NOMO-1 treated with DMSO at 0.1 percent for 48 hours (cell line): Measurements from ENCODE around the gene TVP23A.
A peak's percentile ranks its signal among the peaks of the same experiment; 100 is the strongest.
"Not testable (repeated sequence)": the region's sequence is repeated elsewhere in the genome, so short reads cannot be mapped to it uniquely, and the experiment has no call there.

ENCODE experiments used
- DNase-seq: peaks from one replicate; lab custom pipeline; 2025; ENCODE audit not compliant: unreplicated experiment; lab: John Stamatoyannopoulos, UW

The TVP23A gene

DNA sequence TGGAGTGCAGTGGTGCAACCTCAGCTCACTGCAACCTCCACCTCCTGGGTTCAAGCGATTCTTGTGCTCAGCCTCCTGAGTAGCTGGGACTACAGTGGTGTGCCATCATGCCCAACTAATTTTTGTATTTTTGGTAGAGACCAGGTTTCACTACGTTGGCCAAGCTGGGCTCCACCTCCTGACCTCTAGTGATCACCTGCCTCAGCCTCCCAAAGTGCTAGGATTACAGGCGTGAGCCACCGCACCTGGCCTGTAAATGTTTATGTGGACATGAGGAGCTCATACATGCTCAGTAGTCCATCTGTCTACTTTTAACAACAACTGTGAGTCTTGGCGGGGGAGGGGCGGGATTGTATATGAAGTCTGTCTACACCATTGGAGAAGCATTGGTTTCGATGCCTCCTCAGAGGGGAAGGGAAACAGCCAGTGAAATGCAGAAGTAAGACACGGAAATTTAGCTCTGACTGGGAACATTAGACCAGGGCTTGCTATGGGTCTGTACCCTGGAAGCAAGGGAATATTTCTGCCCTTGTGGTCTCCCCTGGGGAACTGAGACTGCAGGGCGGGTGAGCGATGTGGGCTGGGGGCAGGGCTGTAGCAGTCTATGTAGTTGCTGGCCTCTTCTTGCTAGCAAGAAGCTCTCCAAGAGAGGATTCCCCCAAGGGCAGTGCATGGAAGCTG, 65.6 kb downstream of the TVP23A start:
- DNase-seq, result peak; percentile 99

DNA sequence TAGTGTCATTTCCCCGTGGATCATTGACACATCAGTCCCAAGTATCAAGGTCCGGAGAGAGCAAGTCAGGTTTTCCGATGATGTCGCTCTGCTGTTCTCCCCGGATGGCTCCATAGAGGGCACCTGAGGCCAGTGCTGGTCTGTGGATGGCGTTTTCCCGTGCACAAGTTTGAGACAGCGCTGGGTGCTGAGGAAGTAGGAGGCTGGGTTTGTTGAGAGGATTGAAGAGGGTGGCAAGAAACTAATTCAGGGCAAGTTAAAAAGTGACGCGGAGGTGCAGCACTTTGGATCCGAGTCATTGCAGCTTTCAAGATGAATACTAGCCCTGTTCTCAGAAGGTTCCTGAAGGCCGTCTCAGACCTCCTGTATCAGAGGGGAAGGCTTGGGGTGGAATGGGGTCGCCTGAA, 67.3 kb downstream of the TVP23A start:
- DNase-seq, result no peak

DNA sequence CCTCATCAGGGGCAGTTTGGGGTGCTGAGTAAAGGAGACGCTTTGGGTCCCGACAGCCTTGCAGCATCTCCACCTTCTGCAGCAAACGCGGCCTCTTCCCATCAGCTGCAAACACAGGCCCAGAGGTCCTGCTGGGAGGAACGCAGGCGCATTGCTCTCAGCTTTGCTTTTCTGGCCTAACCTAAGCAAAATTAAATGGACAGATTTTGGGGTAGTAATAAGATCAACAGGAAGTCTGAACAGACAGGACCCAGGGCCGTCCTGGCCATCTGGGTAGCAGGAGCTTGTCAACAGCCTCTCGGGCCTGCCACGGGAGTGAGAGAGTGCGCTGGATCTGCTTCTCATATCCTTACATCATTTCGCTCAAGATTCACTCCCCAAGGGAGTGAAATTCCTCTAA, 67.8 kb downstream of the TVP23A start:
- DNase-seq, result no peak

GRCh38 chr16:10745841-10746240, 72.8 kb downstream of the TVP23A start:
- no peak for DNase-seq

GRCh38 chr16:10744370-10745030, 74.1 kb downstream of the TVP23A start:
- no peak for DNase-seq

DNA sequence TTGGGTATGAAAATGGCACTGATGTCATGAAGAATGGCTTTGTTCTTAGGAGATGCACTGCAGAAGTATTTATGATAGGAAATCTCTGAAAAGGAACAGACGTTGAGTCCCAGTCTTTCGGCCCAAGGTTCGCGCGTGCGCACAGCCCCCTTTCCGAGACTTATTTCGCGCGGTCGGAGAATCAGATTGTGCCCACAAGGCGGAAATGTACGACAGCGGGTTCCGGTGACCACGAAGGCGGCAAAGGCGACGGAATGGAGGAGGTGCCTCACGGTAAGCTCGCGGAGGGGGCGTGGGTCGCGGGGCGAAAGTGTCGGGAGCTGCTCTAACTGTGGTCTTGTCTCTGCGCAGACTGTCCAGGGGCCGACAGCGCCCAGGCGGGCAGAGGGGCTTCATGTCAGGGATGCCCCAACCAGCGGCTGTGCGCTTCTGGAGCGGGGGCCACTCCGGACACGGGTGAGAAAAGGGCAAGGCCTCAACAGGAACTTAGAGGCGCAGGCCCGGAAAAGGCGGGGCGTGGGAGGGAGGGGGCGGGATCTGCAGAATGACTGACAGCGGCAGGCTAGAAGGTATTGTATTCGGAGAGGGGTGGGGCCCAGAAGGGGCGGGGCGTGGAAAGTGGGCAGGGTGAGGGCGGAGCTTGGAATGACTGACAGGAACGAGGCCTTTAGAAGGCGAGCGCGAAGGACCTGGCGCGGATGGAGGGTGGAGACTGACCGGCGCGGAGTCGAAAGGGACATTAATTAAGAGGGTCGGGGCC, 74.8 kb downstream of the TVP23A start, which contains the start of gene NUBP1:
Gene NUBP1, plus strand, starts transcription at position 233 of the 760 bp plus-strand sequence. Its CDS starts 22 bp downstream, at position 255.
- peak; percentile 92 for DNase-seq

DNA sequence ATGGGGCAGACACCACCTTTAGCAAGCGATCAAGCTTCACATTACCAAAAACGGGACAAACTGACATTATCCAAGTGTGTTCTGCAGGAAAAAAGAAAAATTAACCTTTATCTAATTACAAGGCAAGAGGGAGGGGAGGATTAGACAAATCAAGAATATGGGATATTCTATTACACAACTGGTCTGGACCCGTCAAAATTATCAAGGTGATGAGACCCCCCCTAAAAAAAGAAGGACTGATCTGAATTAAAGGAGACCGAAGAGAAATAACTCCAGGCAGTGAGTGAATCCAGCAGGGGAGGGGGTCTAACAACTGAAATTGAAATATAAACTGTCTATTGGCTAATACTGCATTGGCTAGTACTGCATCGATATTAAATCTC, 75.4 kb downstream of the TVP23A start:
- no peak for DNase-seq

DNA sequence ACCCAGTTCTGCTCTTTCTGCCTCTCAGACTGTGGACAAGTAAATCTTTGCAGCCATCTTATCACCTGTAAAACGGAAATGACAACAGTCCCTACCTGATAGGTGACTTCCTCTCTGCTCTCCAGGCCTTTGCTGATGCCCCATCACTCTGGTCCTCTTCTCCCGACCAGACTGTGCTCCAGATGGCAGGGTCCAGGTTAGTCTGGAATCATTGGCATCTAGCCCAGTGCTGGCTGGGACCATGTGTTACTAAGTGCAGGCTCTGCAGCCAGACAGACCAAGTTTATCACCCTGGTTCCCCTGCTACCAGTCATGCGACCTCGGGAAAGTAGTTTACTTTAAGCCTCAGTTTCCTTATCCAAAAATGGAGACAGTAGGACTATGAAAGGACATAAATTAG, 76.8 kb downstream of the TVP23A start:
- DNase-seq, result no peak

- DNase-seq, result not testable (repeated sequence)
These were observed 77.3 kb downstream of the TVP23A start for GRCh38 chr16:10741249-10741648.

GRCh38 chr16:10740845-10741208, 77.8 kb downstream of the TVP23A start:
- no peak for DNase-seq

- no peak for DNase-seq
These were observed 78.4 kb downstream of the TVP23A start for GRCh38 chr16:10740000-10740844.

- DNase-seq, result peak; percentile 74
These were observed 80.1 kb downstream of the TVP23A start for GRCh38 chr16:10738231-10739077.

DNA sequence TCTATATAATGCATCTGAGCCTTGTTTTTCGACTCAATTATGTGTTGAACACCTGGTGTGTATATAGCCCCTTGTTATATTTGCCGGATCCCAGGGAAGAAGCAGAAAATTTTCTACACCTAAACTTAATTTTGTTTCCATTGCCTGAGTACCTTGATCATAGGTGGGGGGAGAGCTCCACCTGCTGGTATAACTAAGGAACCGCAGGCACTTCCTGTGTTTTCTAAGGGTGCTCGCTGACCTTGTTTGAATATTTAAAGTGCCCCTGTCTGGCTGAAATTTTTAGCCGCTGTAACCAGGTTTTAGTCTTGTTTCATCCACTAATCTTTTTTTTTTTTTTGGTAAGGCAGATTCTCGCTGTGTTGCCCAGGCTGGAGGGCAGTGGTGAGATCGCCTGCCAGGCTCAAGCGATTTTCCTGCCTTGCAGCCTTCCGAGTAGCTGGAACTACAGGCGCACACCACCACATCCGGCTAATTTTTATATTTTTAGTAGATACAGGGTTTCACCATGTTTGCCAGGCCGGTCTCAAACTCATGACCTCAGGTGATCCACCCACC, 81.4 kb downstream of the TVP23A start:
- peak; percentile 78 for DNase-seq

GRCh38 chr16:10731790-10732189, 86.8 kb downstream of the TVP23A start:
- DNase-seq, result no peak

DNA sequence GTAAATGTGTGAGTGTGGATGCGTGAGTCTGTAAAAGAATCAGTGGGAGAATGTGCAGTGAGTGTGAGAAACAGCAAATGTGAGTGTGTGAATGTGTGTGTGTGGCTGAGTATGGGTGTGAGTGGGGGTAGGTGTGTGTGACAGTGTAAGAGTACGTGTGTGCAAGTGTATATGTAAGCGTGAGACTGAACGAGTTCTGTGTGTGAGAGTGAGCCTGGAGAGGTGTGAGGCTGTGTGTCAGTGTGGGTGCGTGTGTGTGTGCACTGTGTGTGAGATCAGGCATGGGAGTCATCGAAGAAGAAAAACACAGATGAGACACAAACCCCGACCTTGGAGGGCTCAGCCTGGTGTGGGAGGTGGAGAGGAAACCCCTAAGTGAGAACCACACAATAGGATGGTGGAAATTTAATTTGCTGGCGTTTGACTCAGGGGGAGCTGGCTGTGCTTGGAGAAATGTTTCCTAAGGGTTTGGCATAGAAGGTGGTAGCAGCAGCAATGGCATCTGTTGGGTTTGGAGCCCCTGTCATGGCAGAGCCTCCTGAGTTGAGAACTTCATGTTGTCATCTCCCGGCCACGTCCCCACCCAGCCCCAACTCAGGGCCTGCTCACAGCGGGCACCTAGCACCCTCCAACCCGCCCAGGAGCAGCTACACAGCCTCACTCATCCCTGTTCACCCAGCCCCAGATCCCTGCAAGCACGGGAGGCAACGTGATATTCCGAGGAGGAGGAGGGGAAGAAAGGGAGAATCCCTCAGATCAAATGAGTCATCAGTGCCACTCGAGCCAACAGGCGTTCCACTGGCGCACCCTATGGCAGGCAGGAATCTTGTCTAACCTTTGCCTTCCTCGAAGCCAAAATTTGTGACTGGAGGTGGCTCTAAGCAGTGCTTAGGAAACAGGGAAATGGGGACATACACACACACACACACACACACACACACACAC, 89.2 kb downstream of the TVP23A start:
- no peak for DNase-seq

DNA sequence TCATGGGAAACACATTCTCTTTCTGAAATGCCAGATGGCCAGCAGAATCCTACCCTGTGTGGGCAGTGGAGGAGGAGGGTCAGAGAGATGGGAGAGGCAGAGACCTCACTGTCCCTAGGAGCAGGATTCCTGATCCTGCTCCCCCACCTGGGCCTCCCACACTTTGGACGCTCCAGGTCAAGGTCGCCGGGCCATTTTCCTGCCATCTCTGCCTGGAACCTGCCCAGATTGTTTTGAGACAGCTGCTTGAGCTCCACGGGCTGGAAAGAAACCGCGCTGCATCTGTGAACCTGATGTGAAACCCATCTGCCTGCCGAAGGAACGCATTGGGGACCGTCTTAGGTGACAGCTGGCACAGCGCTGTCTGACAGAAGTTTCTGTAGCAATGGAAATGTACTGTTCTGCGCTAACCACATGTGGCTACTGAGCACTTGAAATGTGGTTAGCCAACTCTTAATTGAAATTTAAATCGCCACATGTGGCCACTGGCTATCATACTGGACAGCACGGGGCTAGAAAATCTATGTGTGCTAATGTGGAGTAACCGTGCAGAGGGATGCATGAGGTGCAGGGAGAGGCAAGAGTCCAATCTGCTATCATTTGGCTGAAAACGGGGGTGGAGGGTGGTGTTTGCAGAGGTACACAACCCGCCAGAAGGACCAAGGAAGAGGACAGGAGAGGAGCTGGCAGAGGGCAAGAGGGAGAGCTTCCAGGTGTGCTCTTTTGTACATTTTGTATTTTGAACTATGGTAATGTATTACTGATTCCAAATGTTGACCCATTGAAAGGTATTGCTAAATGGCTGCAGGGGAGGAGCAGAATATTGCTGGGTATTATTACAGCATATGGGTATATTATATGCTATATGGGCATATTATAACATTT, 90.3 kb downstream of the TVP23A start:
- DNase-seq, result no peak
